ENCODE results near the gene CXCL17. TPM values are rescaled to one million over a fixed set of nuclear protein-coding genes. Genes with fewer than 3 reads are reported as not detected.

CXCL17 gene
- total RNA-seq, 4 donors from 2014 or later: 0.69 TPM; not detected in 3

- 51 to 72% methylated on average over 3 of the region's 3 CpGs for WGBS, 2 donors
- TF ChIP-seq POLR2A (IDR thresholded peaks at IDR 0.05) (no peak), CTCF (IDR thresholded peaks at IDR 0.05) (no peak)
- intact Hi-C loops (cut with DNase I; ENCODE audit: low total_unique reads): no loop called here
- no peak for DNase-seq (ENCODE audit: low spot score in 2 of 2)
- H3K4me3 ChIP-seq (ENCODE audit: low read depth, poor library complexity, severe bottlenecking): no peak overlapping the region
Measured at GRCh38 chr19:42436006-42436405, 6.7 kb downstream of the CXCL17 start.

GRCh38 chr19:42435316-42435715 lies 7.4 kb downstream of the CXCL17 start:
- H3K4me3 ChIP-seq (ENCODE audit: low read depth, poor library complexity, severe bottlenecking): no peak overlapping the region
- 86 to 91% methylated on average over 6 of the region's 6 CpGs for WGBS, 2 donors
- TF ChIP-seq POLR2A (IDR thresholded peaks at IDR 0.05) (no peak), CTCF (IDR thresholded peaks at IDR 0.05) (no peak)
- intact Hi-C loops (cut with DNase I; ENCODE audit: low total_unique reads): no loop called here
- DNase-seq (ENCODE audit: low spot score in 2 of 2): no peak

- WGBS, 2 donors: 41 to 47% methylated on average over 9 of the region's 9 CpGs
- intact Hi-C loops (cut with DNase I; ENCODE audit: low total_unique reads): no loop called here
- peak; percentile 68 to 92 for DNase-seq (ENCODE audit: low spot score in 2 of 2)
- H3K4me3 ChIP-seq (ENCODE audit: low read depth, poor library complexity, severe bottlenecking): no peak overlapping the region
- peak in 1 of 3 donors; percentile 40 for TF ChIP-seq CTCF (IDR thresholded peaks at IDR 0.05)
- TF ChIP-seq POLR2A (IDR thresholded peaks at IDR 0.05): no peak
Measured at GRCh38 chr19:42433503-42434260, 9.1 kb downstream of the CXCL17 start.

GRCh38 chr19:42431486-42431885 lies 11.3 kb downstream of the CXCL17 start:
- no peak overlapping the region for H3K4me3 ChIP-seq (ENCODE audit: low read depth, poor library complexity, severe bottlenecking)
- no peak for DNase-seq (ENCODE audit: low spot score in 2 of 2)
- TF ChIP-seq CTCF (IDR thresholded peaks at IDR 0.05) (no peak), POLR2A (IDR thresholded peaks at IDR 0.05) (no peak)
- intact Hi-C loops (cut with DNase I; ENCODE audit: low total_unique reads): no loop called here
- WGBS, 2 donors: 93 to 96% methylated on average over 1 of the region's 1 CpG

GRCh38 chr19:42428676-42429075 lies 14.1 kb downstream of the CXCL17 start:
- WGBS, 2 donors: 89 to 93% methylated on average over 3 of the region's 3 CpGs
- TF ChIP-seq CTCF (IDR thresholded peaks at IDR 0.05) (no peak), POLR2A (IDR thresholded peaks at IDR 0.05) (no peak)
- no peak for DNase-seq (ENCODE audit: low spot score in 2 of 2)
- intact Hi-C loops (cut with DNase I; ENCODE audit: low total_unique reads): no loop called here
- H3K4me3 ChIP-seq (ENCODE audit: low read depth, poor library complexity, severe bottlenecking): no peak overlapping the region

GRCh38 chr19:42427313-42427712 lies 15.4 kb downstream of the CXCL17 start, which contains the start of gene LIPE:
Gene LIPE, minus strand, starts transcription at chr19:42427388. Its CDS starts 239 bp downstream, at chr19:42427149.
- no peak within 1 kb of the TSS for H3K4me3 ChIP-seq (ENCODE audit: low read depth, poor library complexity, severe bottlenecking)
- TF ChIP-seq CTCF (IDR thresholded peaks at IDR 0.05): no peak
- no peak for TF ChIP-seq POLR2A (IDR thresholded peaks at IDR 0.05)
- no peak for DNase-seq (ENCODE audit: low spot score in 2 of 2)
- WGBS, 2 donors: 60 to 69% methylated on average over 4 of the region's 4 CpGs
- intact Hi-C loops (cut with DNase I; ENCODE audit: low total_unique reads): no loop called here
